Parathyroid adenoma (tissue), 2 donors: Measurements from ENCODE around the gene SUSD2.
"Not testable (repeated sequence)": the region's sequence is repeated elsewhere in the genome, so short reads cannot be mapped to it uniquely, and the experiment has no call there.

Experiments used
- H2AFZ ChIP-seq: fragments of 300-600 bp; sonication (generic); one replicate; pipeline ENCODE4 v1.7.0; 2017; ENCODE audit warnings: antibody characterized with exemption, mild to moderate bottlenecking
- H3K27ac ChIP-seq: fragments of 300-600 bp; sonication (generic); one replicate; pipeline ENCODE4 v1.7.0; 2017
- H3K27me3 ChIP-seq: fragments of 300-600 bp; sonication (generic); one replicate; pipeline ENCODE4 v1.7.0; 2017; ENCODE audit warnings: low read length; ENCODE audit not compliant: control insufficient read depth, insufficient read depth
- H3K36me3 ChIP-seq: fragments of 300-600 bp; sonication (generic); one replicate; pipeline ENCODE4 v1.7.0; 2017; ENCODE audit warnings: low read length; ENCODE audit not compliant: control insufficient read depth, insufficient read depth
- H3K4me1 ChIP-seq: fragments of 300-600 bp; sonication (generic); one replicate; pipeline ENCODE4 v1.7.0; 2017; ENCODE audit warnings: control low read depth
- H3K4me2 ChIP-seq: fragments of 300-600 bp; sonication (generic); one replicate; pipeline ENCODE4 v1.7.0; 2017; ENCODE audit warnings: low read length
- H3K4me3 ChIP-seq: fragments of 300-600 bp; sonication (generic); one replicate; pipeline ENCODE4 v1.7.0; 2017; ENCODE audit warnings: low read depth, low read length
- H3K79me2 ChIP-seq: fragments of 300-600 bp; sonication (generic); one replicate; pipeline ENCODE4 v1.7.0; 2017; ENCODE audit warnings: control low read depth
- H3K9ac ChIP-seq: fragments of 300-600 bp; sonication (generic); one replicate; pipeline ENCODE4 v1.7.0; 2017; ENCODE audit warnings: mild to moderate bottlenecking
- H3K9me3 ChIP-seq: fragments of 300-600 bp; sonication (generic); one replicate; pipeline ENCODE4 v1.7.0; 2017; ENCODE audit warnings: low read length; ENCODE audit not compliant: control insufficient read depth
- CTCF ChIP-seq: fragments of 300-600 bp; sonication (generic); IDR thresholded peaks from one replicate; pipeline ENCODE4 v1.7.0; 2017; ENCODE audit warnings: antibody characterized with exemption, mild to moderate bottlenecking
- donor health status: primary hyperparathyroidism.

The SUSD2 gene

GRCh38 chr22:24191893-24192292 lies 10.6 kb downstream of the SUSD2 start:
- H3K27me3 ChIP-seq = no peaks in the 10 kb centered on the region
- H3K4me3 ChIP-seq = no peak overlapping the region
- no peaks in the 10 kb centered on the region for H3K79me2 ChIP-seq
- H3K4me2 ChIP-seq = no peak overlapping the region
- H3K27ac ChIP-seq = no peak overlapping the region
- no peak overlapping the region for H3K9ac ChIP-seq
- TF ChIP-seq CTCF = no peak
- H3K4me1 ChIP-seq = peaks cover 2% of the 10 kb centered on the region
- H2AFZ ChIP-seq = no peak overlapping the region
- H3K9me3 ChIP-seq = no peaks in the 10 kb centered on the region
- H3K36me3 ChIP-seq = no peaks in the 10 kb centered on the region

GRCh38 chr22:24198682-24199052 lies 17.4 kb downstream of the SUSD2 start:
- peaks cover 2% of the 10 kb centered on the region for H3K4me1 ChIP-seq
- no peak for TF ChIP-seq CTCF

GRCh38 chr22:24200619-24201212 lies 19.4 kb downstream of the SUSD2 start:
- H3K27me3 ChIP-seq = no peaks in the 10 kb centered on the region
- peaks cover 2% of the 10 kb centered on the region for H3K4me1 ChIP-seq
- H3K36me3 ChIP-seq = no peaks in the 10 kb centered on the region
- no peak overlapping the region for H3K9ac ChIP-seq
- no peak for TF ChIP-seq CTCF
- H3K4me3 ChIP-seq = no peak overlapping the region
- H2AFZ ChIP-seq = no peak overlapping the region
- no peaks in the 10 kb centered on the region for H3K9me3 ChIP-seq
- H3K27ac ChIP-seq = no peak overlapping the region
- H3K79me2 ChIP-seq = no peaks in the 10 kb centered on the region
- H3K4me2 ChIP-seq = no peak overlapping the region

More at GRCh38 chr22:24198682-24199052, 17.4 kb downstream of the SUSD2 start:
- no peaks in the 10 kb centered on the region for H3K27me3 ChIP-seq
- no peaks in the 10 kb centered on the region for H3K36me3 ChIP-seq
- no peak overlapping the region for H3K9ac ChIP-seq
- no peaks in the 10 kb centered on the region for H3K9me3 ChIP-seq
- H2AFZ ChIP-seq = no peak overlapping the region
- H3K79me2 ChIP-seq = no peaks in the 10 kb centered on the region
- H3K27ac ChIP-seq = no peak overlapping the region
- H3K4me3 ChIP-seq = no peak overlapping the region
- no peak overlapping the region for H3K4me2 ChIP-seq

- Histone ChIP-seq H3K27ac (no peak overlapping the region), H3K79me2 (no peaks in the 10 kb centered on the region), H2AFZ (no peak overlapping the region), H3K27me3 (no peaks in the 10 kb centered on the region), H3K36me3 (no peaks in the 10 kb centered on the region), H3K4me3 (no peak overlapping the region), H3K9ac (no peak overlapping the region), H3K9me3 (no peaks in the 10 kb centered on the region), H3K4me2 (no peak overlapping the region), H3K4me1 (no peaks in the 10 kb centered on the region)
- TF ChIP-seq CTCF = no peak
These were observed 20.7 kb downstream of the SUSD2 start for GRCh38 chr22:24201681-24202614.

GRCh38 chr22:24203856-24204255 lies 22.6 kb downstream of the SUSD2 start:
- H2AFZ ChIP-seq, H3K79me2 ChIP-seq, H3K9me3 ChIP-seq, H3K4me2 ChIP-seq, H3K4me3 ChIP-seq, H3K9ac ChIP-seq, H3K4me1 ChIP-seq, H3K36me3 ChIP-seq, H3K27ac ChIP-seq, H3K27me3 ChIP-seq: not testable (repeated sequence)
